Fibroblast of pulmonary artery (primary cell): ENCODE data around the gene PRUNE2.

Source experiments
- DNase-seq: peaks from one replicate; pipeline ENCODE4 v3.0.0-alpha.2; 2010; ENCODE audit warnings: low read depth
- H3K4me3 ChIP-seq: replicated peaks from 2 replicates; pipeline ENCODE4 v1.5.1; 2011; ENCODE audit warnings: low read depth, mild to moderate bottlenecking, control low read depth, low read length, moderate library complexity
- CTCF ChIP-seq: IDR thresholded peaks from 2 replicates; pipeline ENCODE4 v1.5.1; 2011; ENCODE audit warnings: mild to moderate bottlenecking, control low read depth, low read length, inconsistent platforms; ENCODE audit errors: missing control alignments

PRUNE2 gene

GRCh38 chr9:76828447-76828846, 77.5 kb downstream of the PRUNE2 start:
- no peak for DNase-seq
- no peak overlapping the region for H3K4me3 ChIP-seq
- no peak for TF ChIP-seq CTCF

GRCh38 chr9:76827296-76828080, 78.4 kb downstream of the PRUNE2 start:
- no peak overlapping the region for H3K4me3 ChIP-seq
- no peak for TF ChIP-seq CTCF
- DNase-seq = no peak

- TF ChIP-seq CTCF = no peak
- no peak for DNase-seq
- H3K4me3 ChIP-seq = no peak overlapping the region
Measured at GRCh38 chr9:76820431-76820830, 85.5 kb downstream of the PRUNE2 start.

- no peak overlapping the region for H3K4me3 ChIP-seq
- peak; percentile 97 for DNase-seq
- no peak for TF ChIP-seq CTCF
Measured at GRCh38 chr9:76818271-76818670, 87.6 kb downstream of the PRUNE2 start.

GRCh38 chr9:76817489-76817888, 88.4 kb downstream of the PRUNE2 start:
- no peak overlapping the region for H3K4me3 ChIP-seq
- no peak for TF ChIP-seq CTCF
- peak; percentile 53 for DNase-seq

- no peak overlapping the region for H3K4me3 ChIP-seq
- TF ChIP-seq CTCF = no peak
- no peak for DNase-seq
Measured at GRCh38 chr9:76812591-76812990, 93.3 kb downstream of the PRUNE2 start.

GRCh38 chr9:76810377-76810957, 95.4 kb downstream of the PRUNE2 start:
- peak; percentile 92 for TF ChIP-seq CTCF
- no peak overlapping the region for H3K4me3 ChIP-seq
- peak; percentile 84 for DNase-seq
